GM23338 (cell line): ENCODE results near the gene ERGIC3. TPM values are rescaled to one million over a fixed set of nuclear protein-coding genes. Genes with fewer than 3 reads are reported as not detected.
A peak's percentile ranks its signal among the peaks of the same experiment; 100 is the strongest.

Experiments used
- ATAC-seq: fragments of 200-7000 bp; cut with Tn5 transposase; 3 replicates; pipeline ENCODE4 v1.9.1; 2020
- DNase-seq: peaks from one replicate; pipeline ENCODE4 v3.0.0-alpha.2; 2015; ENCODE audit warnings: low spot score
- H2AFZ ChIP-seq: fragments of 200-600 bp; sonication (generic); 2 replicates; pipeline ENCODE4 v1.8.0; 2016; ENCODE audit warnings: antibody characterized with exemption, mild to moderate bottlenecking, moderate library complexity
- H3F3A ChIP-seq: fragments of 200-600 bp; sonication (generic); replicated peaks from 2 replicates; pipeline ENCODE4 v1.8.0; 2017; ENCODE audit warnings: antibody characterized with exemption, mixed run types, low read depth
- H3K27ac ChIP-seq: fragments of 200-600 bp; sonication (generic); 2 replicates; pipeline ENCODE4 v1.6.1; 2016; ENCODE audit warnings: low read depth
- H3K27me3 ChIP-seq: fragments of 200-600 bp; sonication (generic); 2 replicates; pipeline ENCODE4 v1.8.0; 2016; ENCODE audit warnings: mild to moderate bottlenecking, mixed run types, moderate library complexity; ENCODE audit not compliant: insufficient read depth
- H3K36me3 ChIP-seq: fragments of 200-600 bp; sonication (generic); 2 replicates; pipeline ENCODE4 v1.8.0; 2016; ENCODE audit warnings: mild to moderate bottlenecking; ENCODE audit not compliant: insufficient read depth
- H3K4me1 ChIP-seq: fragments of 200-600 bp; sonication (generic); 2 replicates; pipeline ENCODE4 v1.8.0; 2016; ENCODE audit warnings: mild to moderate bottlenecking, moderate library complexity; ENCODE audit not compliant: insufficient read depth
- H3K4me2 ChIP-seq: fragments of 200-600 bp; sonication (generic); 2 replicates; pipeline ENCODE4 v1.7.1; 2017; ENCODE audit warnings: mixed run types
- H3K4me3 ChIP-seq: fragments of 200-600 bp; sonication (generic); 2 replicates; pipeline ENCODE4 v1.6.1; 2016; ENCODE audit warnings: mixed run types
- H3K79me2 ChIP-seq: fragments of 200-600 bp; sonication (generic); replicated peaks from 2 replicates; pipeline ENCODE4 v1.8.0; 2017; ENCODE audit warnings: mild to moderate bottlenecking; ENCODE audit not compliant: insufficient read depth
- H3K9me2 ChIP-seq: fragments of 200-600 bp; sonication (generic); 2 replicates; pipeline ENCODE4 v1.8.0; 2017; ENCODE audit not compliant: insufficient read depth
- H4K20me1 ChIP-seq: fragments of 200-600 bp; sonication (generic); replicated peaks from 2 replicates; pipeline ENCODE4 v1.8.0; 2017; ENCODE audit warnings: mild to moderate bottlenecking; ENCODE audit not compliant: insufficient read depth
- H3K27ac Mint-ChIP-seq: 2 replicates; pipeline ENCODE4 v1.8.0; 2020; ENCODE audit warnings: inconsistent platforms, mild to moderate bottlenecking, moderate library complexity, mixed read lengths
- H3K27me3 Mint-ChIP-seq: 3 replicates; pipeline ENCODE4 v1.8.0; 2022; ENCODE audit warnings: low read depth, mild to moderate bottlenecking, moderate library complexity, mixed read lengths, inconsistent platforms; ENCODE audit not compliant: insufficient read depth, poor library complexity
- H3K36me3 Mint-ChIP-seq: 3 replicates; pipeline ENCODE4 v1.8.0; 2021; ENCODE audit warnings: low read depth, mild to moderate bottlenecking, inconsistent platforms, moderate library complexity, mixed read lengths
- H3K4me1 Mint-ChIP-seq: 3 replicates; pipeline ENCODE4 v1.8.0; 2020; ENCODE audit warnings: mild to moderate bottlenecking, inconsistent platforms, mixed read lengths
- H3K4me3 Mint-ChIP-seq: 3 replicates; pipeline ENCODE4 v1.8.0; 2021; ENCODE audit warnings: moderate library complexity, mild to moderate bottlenecking, inconsistent platforms, mixed read lengths
- H3K9me3 Mint-ChIP-seq: 3 replicates; pipeline ENCODE4 v1.8.0; 2020; ENCODE audit warnings: moderate library complexity, mild to moderate bottlenecking, inconsistent platforms, mixed read lengths
- CREB1 ChIP-seq: fragments of 250-450 bp; sonication (Bioruptor Pico); IDR thresholded peaks from 2 replicates; pipeline ENCODE4 v1.5.0; 2020; ENCODE audit warnings: low read depth, mild to moderate bottlenecking, moderate library complexity
- CTCF ChIP-seq, 2 experiments: fragments of 200-600 bp in 1 of 2; sonication (generic) in 1 of 2; conservative IDR thresholded peaks; 2 replicates each; pipeline versions ENCODE4 v1.5.1 to v1.6.1; 2016 to 2017; ENCODE audit warnings: antibody characterized with exemption in 2 of 2, low read depth in 2 of 2, mild to moderate bottlenecking in 2 of 2, moderate library complexity in 1 of 2
- ETS1 ChIP-seq: IDR thresholded peaks from 2 replicates; pipeline ENCODE4 v1.6.1; 2016; ENCODE audit warnings: antibody characterized with exemption
- EZH2 ChIP-seq: fragments of 200-600 bp; sonication (generic); IDR thresholded peaks from one replicate; pipeline ENCODE4 v1.8.0; 2017; ENCODE audit warnings: antibody characterized with exemption, mild to moderate bottlenecking, low read depth; ENCODE audit not compliant: unreplicated experiment
- EZH2phosphoT487 ChIP-seq: fragments of 200-600 bp; sonication (generic); IDR thresholded peaks from one replicate; pipeline ENCODE4 v1.8.1; 2018; ENCODE audit warnings: antibody characterized with exemption; ENCODE audit not compliant: unreplicated experiment
- JUNB ChIP-seq: IDR thresholded peaks from one replicate; pipeline ENCODE4 v1.6.1; 2016; ENCODE audit warnings: antibody characterized with exemption; ENCODE audit not compliant: unreplicated experiment
- NANOG ChIP-seq: IDR thresholded peaks from 2 replicates; pipeline ENCODE4 v1.6.1; 2016; ENCODE audit warnings: antibody characterized with exemption, borderline replicate concordance
- POLR2AphosphoS5 ChIP-seq: IDR thresholded peaks from 2 replicates; pipeline ENCODE4 v1.6.1; 2016; ENCODE audit warnings: antibody characterized with exemption, low read depth
- REST ChIP-seq: IDR thresholded peaks from one replicate; pipeline ENCODE4 v1.6.1; 2018; ENCODE audit warnings: antibody characterized with exemption; ENCODE audit not compliant: unreplicated experiment
- STAT1 ChIP-seq: IDR thresholded peaks from one replicate; pipeline ENCODE4 v1.6.1; 2016; ENCODE audit warnings: antibody characterized with exemption; ENCODE audit not compliant: unreplicated experiment
- ZNF331 ChIP-seq: fragments of 250-450 bp; sonication (Bioruptor Pico); IDR thresholded peaks from 2 replicates; pipeline ENCODE4 v1.5.0; 2020; ENCODE audit warnings: low read depth, mild to moderate bottlenecking, moderate library complexity
- ZNF462 ChIP-seq: fragments of 250-450 bp; sonication (Bioruptor Pico); IDR thresholded peaks from 2 replicates; pipeline ENCODE4 v1.5.0; 2020; ENCODE audit warnings: mild to moderate bottlenecking, moderate library complexity
- long read RNA-seq: library from polyadenylated mRNA; unstranded; transcript quantifications from one replicate; pipeline ENCODE4 v2.0.0, GENCODE V29; 2020; ENCODE audit not compliant: unreplicated experiment
- polyA plus RNA-seq: library from polyadenylated mRNA; unstranded; fragments of >200 nt; fragmentation: Nextera tagmentation; extraction: Ambion mirVana; gene quantifications from 2 replicates; pipeline ENCODE4 v1.2.1, GENCODE V29; 2016
- total RNA-seq: library from RNA; depleted of rRNA; stranded (reverse); fragments of >200 nt; shearing (Covaris generic); gene quantifications from 2 replicates; pipeline ENCODE4 v1.2.3, GENCODE V29; 2014; rRNA removed

Gene ERGIC3
- total RNA-seq (121 and 147 TPM in 2 replicates), polyA plus RNA-seq (139 and 155 TPM in 2 replicates)
- long read RNA-seq, transcript ERGIC3-202 (13 exons, 1,359 nt): major isoform, 117 of 162 reads
- long read RNA-seq, partial matches to known transcripts: 34 of 162 reads
- long read RNA-seq, other reads (novel, unspliced or antisense): 11 of 162 reads

GRCh38 chr20:35541783-35542662, at the start of gene ERGIC3:
Gene ERGIC3 (plus strand): TSS chr20:35542078. CDS start chr20:35542098, 20 bp downstream.
- peaks cover 14% of the 10 kb centered on the region for H3K4me1 ChIP-seq
- Mint-ChIP-seq H3K9me3 (no peaks in the 10 kb centered on the region), H3K27ac (peak within 1 kb of the TSS; percentile 93), H3K4me3 (peak within 1 kb of the TSS; percentile 94), H3K4me1 (peaks cover 8% of the 10 kb centered on the region), H3K36me3 (peaks cover 18% of the 10 kb centered on the region; the same call in 2 of the 3 replicates), H3K27me3 (peaks cover 16% of the 10 kb centered on the region)
- H2AFZ ChIP-seq: peak within 1 kb of the TSS; percentile 67; the same call in 1 of the 2 replicates
- 0 out of 2 replicates have a peak, but pooled peaks cover 7% of the 10 kb centered on the region for H3K36me3 ChIP-seq
- DNase-seq: peak; percentile 100
- H3K27me3 ChIP-seq: no peaks in the 10 kb centered on the region
- H3K4me3 ChIP-seq: peak within 1 kb of the TSS; percentile 64
- peak; percentile 88 for ATAC-seq
- H3F3A ChIP-seq: peaks cover 13% of the 10 kb centered on the region; the same call in 1 of the 2 replicates
- H3K9me2 ChIP-seq: no peaks in the 10 kb centered on the region
- peak within 1 kb of the TSS; percentile 90 for H3K4me2 ChIP-seq
- peaks cover 4% of the 10 kb centered on the region; the same call in 1 of the 2 replicates for H4K20me1 ChIP-seq
- peak within 1 kb of the TSS; percentile 91 for H3K27ac ChIP-seq
- H3K79me2 ChIP-seq: peaks cover 10% of the 10 kb centered on the region
- no peak for TF ChIP-seq ZNF331 (CRISPR knock-in tag)
- TF ChIP-seq REST: no peak
- peak in 1 of 2 experiments; percentile 18; a peak in 1 of 4 replicates for TF ChIP-seq CTCF (conservative IDR thresholded peaks at IDR 0.05; ENCODE audit: low read depth in 2 of 2)
- TF ChIP-seq CREB1: no peak; the same call in 1 of the 2 replicates
- no peak for TF ChIP-seq EZH2phosphoT487
- TF ChIP-seq EZH2: no peak
- peak; percentile 71 for TF ChIP-seq POLR2AphosphoS5
- TF ChIP-seq ETS1: peak; percentile 66
- TF ChIP-seq JUNB: no peak
- no peak for TF ChIP-seq ZNF462 (CRISPR knock-in tag)
- TF ChIP-seq NANOG: no peak
- no peak for TF ChIP-seq STAT1
